H1 (cell line): ENCODE results near the gene TARDBP. TPM values are rescaled to one million over a fixed set of nuclear protein-coding genes. Genes with fewer than 3 reads are reported as not detected.
A peak's percentile ranks its signal among the peaks of the same experiment; 100 is the strongest.

Experiments
- BCL11A ChIP-seq, 2 experiments: IDR thresholded peaks; one replicate each; pipeline ENCODE4 v1.6.1; 2011; ENCODE audit warnings: low read depth in 2 of 2, low read length in 2 of 2, mild to moderate bottlenecking in 2 of 2
- BRCA1 ChIP-seq: IDR thresholded peaks from 2 replicates; pipeline ENCODE4 v1.6.1; 2012; ENCODE audit warnings: low read depth, low read length, improper control_type of control experiment
- CBX8 ChIP-seq: fragments of 300-800, 300-1000 bp; sonication (generic); IDR thresholded peaks from 2 replicates; pipeline ENCODE4 v1.7.1; 2016; ENCODE audit warnings: low read depth, low read length, borderline replicate concordance
- EP300 ChIP-seq, 2 experiments: IDR thresholded peaks; 1 replicate in 1 of 2; 2 replicates in 1 of 2; pipeline ENCODE4 v1.6.1; 2011 to 2012; ENCODE audit warnings: low read depth in 2 of 2, low read length in 2 of 2, mild to moderate bottlenecking in 2 of 2, borderline replicate concordance in 1 of 2, inconsistent platforms in 1 of 2, moderate library complexity in 1 of 2
- EZH2 ChIP-seq: fragments of 200-600 bp; sonication (generic); IDR thresholded peaks from 2 replicates; pipeline ENCODE4 v1.7.1; 2012; ENCODE audit warnings: low read depth, mild to moderate bottlenecking, moderate library complexity, low read length, inconsistent platforms; ENCODE audit not compliant: severe bottlenecking
- HDAC2 ChIP-seq, 2 experiments: fragments of 300-600 bp in 1 of 2; sonication (generic) in 1 of 2; IDR thresholded peaks; 2 replicates each; pipeline ENCODE4 v1.6.1; 2011 to 2012; ENCODE audit warnings: low read depth in 2 of 2, low read length in 2 of 2, mild to moderate bottlenecking in 2 of 2, moderate library complexity in 2 of 2, borderline replicate concordance in 1 of 2, inconsistent platforms in 1 of 2
- JUND ChIP-seq: IDR thresholded peaks from 2 replicates; pipeline ENCODE4 v1.6.1; 2011; ENCODE audit warnings: mild to moderate bottlenecking, improper control_type of control experiment, low read length
- POU5F1 ChIP-seq: IDR thresholded peaks from 2 replicates; pipeline ENCODE4 v1.6.1; 2011; ENCODE audit warnings: low read depth, mild to moderate bottlenecking, low read length, moderate library complexity
- RXRA ChIP-seq: IDR thresholded peaks from 2 replicates; pipeline ENCODE4 v1.6.1; 2011; ENCODE audit warnings: low read depth, mild to moderate bottlenecking, low read length, moderate library complexity; ENCODE audit not compliant: insufficient read depth
- SP1 ChIP-seq: IDR thresholded peaks from 2 replicates; pipeline ENCODE4 v1.6.1; 2011; ENCODE audit warnings: low read depth, low read length
- polyA plus RNA-seq, 7 experiments: library from polyadenylated mRNA; depleted of rRNA in 3 of 7; stranded (reverse) in 5 of 7; unstranded in 2 of 7; fragments of >200 nt in 5 of 7; fragments of 200-250 nt in 2 of 7; gene quantifications; 1 replicate in 5 of 7; 2 replicates in 1 of 7; 4 replicates in 1 of 7; pipeline versions ENCODE4 v1.2.1 to v1.2.3, GENCODE V29; 2011 to 2013; ENCODE audit warnings: missing spikeins in 2 of 7, mixed read lengths in 2 of 7
- total RNA-seq: library from RNA; stranded (reverse); fragmentation: NEBNext Ultra II Directional; extraction: Animal tissue kit (Norgen Biotek cat#: 25700); gene quantifications from 2 replicates; pipeline ENCODE4 v1.2.1, GENCODE V29; 2021

The TARDBP gene
- total and polyA plus RNA-seq, 2 of the 8 experiments (the other 6 are each of a cell fraction or from before 2014, with no cell fraction given) = 144 to 240 TPM

GRCh38 chr1:10980094-10980577 is 32.3 kb upstream of the TARDBP start (continued):
- TF ChIP-seq POU5F1 (peak; percentile 70; the same call in 1 of the 2 replicates), EZH2 (no peak), HDAC2 (IDR thresholded peaks at IDR 0.05; ENCODE audit: borderline replicate concordance in 1 of 2, low read depth in 2 of 2, low read length in 2 of 2) (peak in 1 of 2 experiments; percentile 72; a peak in 2 of 4 replicates), JUND (no peak), EP300 (IDR thresholded peaks at IDR 0.05; ENCODE audit: borderline replicate concordance in 1 of 2, low read depth in 2 of 2, low read length in 2 of 2) (0 out of 3 replicates have a peak, but pooled peaks of 1 of the 2 experiments have one; percentile 52), CBX8 (no peak), SP1 (peak; percentile 55; the same call in 1 of the 2 replicates), BCL11A (IDR thresholded peaks at IDR 0.05; ENCODE audit: low read depth in 2 of 2, low read length in 2 of 2) (no peak), BRCA1 (no peak), RXRA (no peak)
